Measurements from ENCODE around the gene SORBS1.

Gene SORBS1

GRCh38 chr10:95304463-95304862, 256.7 kb downstream of the SORBS1 start:
- Histone ChIP-seq H3K23ac (ENCODE audit: low read length) (no peak overlapping the region), H3K27ac (ENCODE audit: low read depth, low read length) (no peak overlapping the region), H3K9ac (ENCODE audit: low read length) (no peak overlapping the region), H4K91ac (ENCODE audit: low read depth, low read length) (no peak overlapping the region), H3K79me1 (ENCODE audit: low read length) (no peaks in the 10 kb centered on the region), H3K4me2 (ENCODE audit: low read length) (no peak overlapping the region), H4K12ac (ENCODE audit: low read depth, low read length) (no peak overlapping the region), H3K4me3 (ENCODE audit: low read depth, low read length) (no peak overlapping the region), H3K4me1 (ENCODE audit: control insufficient read depth in 1 of 2, insufficient read depth in 2 of 2, low read length in 2 of 2) (peaks cover 0 to 10% of the 10 kb centered on the region in 2 experiments), H3K79me2 (ENCODE audit: control insufficient read depth, insufficient read depth, low read length, poor library complexity) (no peaks in the 10 kb centered on the region), H2BK5ac (ENCODE audit: low read depth, low read length, poor library complexity) (no peak overlapping the region), H3K36me3 (ENCODE audit: control insufficient read depth in 1 of 2, insufficient read depth in 2 of 2, low read length in 2 of 2) (no peaks in the 10 kb centered on the region), H3K4ac (ENCODE audit: low read depth, low read length) (no peak overlapping the region), H3K18ac (ENCODE audit: low read length) (no peak overlapping the region), H3K9me3 (ENCODE audit: insufficient read depth, low read depth, low read length) (peaks cover 1% of the 10 kb centered on the region), H2AK5ac (ENCODE audit: low read length) (no peak overlapping the region), H3K14ac (ENCODE audit: low read length) (no peak overlapping the region), H3K27me3 (ENCODE audit: insufficient read depth, low read length) (no peaks in the 10 kb centered on the region), H2AFZ (ENCODE audit: insufficient read depth, low read length, poor library complexity) (no peak overlapping the region), H2BK12ac (ENCODE audit: low read length) (no peak overlapping the region), H2BK120ac (ENCODE audit: insufficient read depth, low read length, poor library complexity) (no peak overlapping the region), H4K8ac (ENCODE audit: low read depth, low read length) (no peak overlapping the region)
- no peak for DNase-seq
- no CpG with 5 or more reads among the region's 4 CpGs for whole genome bisulfite sequencing (ENCODE audit: extremely low coverage, insufficient coverage, insufficient read length)

DNA sequence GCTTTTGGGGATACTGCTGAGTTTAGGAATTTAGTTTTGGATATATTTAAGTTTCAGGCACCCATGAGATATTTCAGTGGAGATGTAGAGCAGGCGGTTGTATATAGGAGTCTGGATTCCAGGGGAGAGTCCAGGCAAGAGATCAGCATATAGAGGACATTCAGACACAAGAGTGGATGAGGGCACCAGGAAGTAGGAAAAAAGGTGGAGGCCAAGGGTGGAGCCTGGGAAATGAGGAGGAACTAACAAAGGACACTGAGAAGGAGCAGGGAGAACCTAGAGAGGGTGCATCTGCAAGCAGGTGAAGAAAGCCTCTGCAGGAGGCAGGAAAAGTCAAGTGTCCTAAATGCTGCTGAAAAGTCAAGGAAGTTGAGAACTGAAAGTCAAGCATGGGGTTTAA, 257.2 kb downstream of the SORBS1 start:
- DNase-seq, result no peak
- Histone ChIP-seq H3K18ac (ENCODE audit: low read length) (no peak overlapping the region), H3K27me3 (ENCODE audit: insufficient read depth, low read length) (no peaks in the 10 kb centered on the region), H3K4me2 (ENCODE audit: low read length) (no peak overlapping the region), H4K12ac (ENCODE audit: low read depth, low read length) (no peak overlapping the region), H3K4ac (ENCODE audit: low read depth, low read length) (no peak overlapping the region), H2BK12ac (ENCODE audit: low read length) (no peak overlapping the region), H3K4me3 (ENCODE audit: low read depth, low read length) (no peak overlapping the region), H2AFZ (ENCODE audit: insufficient read depth, low read length, poor library complexity) (no peak overlapping the region), H3K79me1 (ENCODE audit: low read length) (no peaks in the 10 kb centered on the region), H2BK5ac (ENCODE audit: low read depth, low read length, poor library complexity) (no peak overlapping the region), H2BK120ac (ENCODE audit: insufficient read depth, low read length, poor library complexity) (no peak overlapping the region), H2AK5ac (ENCODE audit: low read length) (no peak overlapping the region), H3K14ac (ENCODE audit: low read length) (no peak overlapping the region), H3K9ac (ENCODE audit: low read length) (no peak overlapping the region), H4K91ac (ENCODE audit: low read depth, low read length) (no peak overlapping the region), H3K36me3 (ENCODE audit: control insufficient read depth in 1 of 2, insufficient read depth in 2 of 2, low read length in 2 of 2) (no peaks in the 10 kb centered on the region), H3K27ac (ENCODE audit: low read depth, low read length) (no peak overlapping the region), H3K23ac (ENCODE audit: low read length) (no peak overlapping the region), H3K9me3 (ENCODE audit: insufficient read depth, low read depth, low read length) (peaks cover 1% of the 10 kb centered on the region), H3K4me1 (ENCODE audit: control insufficient read depth in 1 of 2, insufficient read depth in 2 of 2, low read length in 2 of 2) (peaks cover 0 to 7% of the 10 kb centered on the region in 2 experiments), H3K79me2 (ENCODE audit: control insufficient read depth, insufficient read depth, low read length, poor library complexity) (no peaks in the 10 kb centered on the region), H4K8ac (ENCODE audit: low read depth, low read length) (no peak overlapping the region)
- WGBS (ENCODE audit: extremely low coverage, insufficient coverage, insufficient read length), result no CpG with 5 or more reads among the region's 1 CpG

DNA sequence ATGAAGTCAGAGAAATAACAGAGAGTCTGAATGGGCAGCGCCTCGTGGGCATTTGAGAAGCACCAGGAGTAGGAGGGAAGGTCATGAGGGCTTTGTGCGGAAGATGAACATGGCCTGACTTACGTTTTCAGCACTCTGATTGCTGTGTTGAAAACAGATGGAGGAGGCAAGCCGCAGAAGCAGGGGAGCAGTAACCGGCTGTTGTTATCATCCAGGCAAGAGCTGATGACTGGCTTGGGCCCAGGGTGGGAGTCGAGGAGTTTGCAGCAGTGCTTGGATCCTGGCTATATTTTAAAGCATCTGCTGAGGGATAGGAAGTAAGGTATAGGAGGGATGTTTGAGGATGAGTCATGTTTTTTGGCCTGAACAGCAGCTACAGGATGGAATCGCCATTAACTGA, 257.6 kb downstream of the SORBS1 start:
- Histone ChIP-seq H2BK120ac (ENCODE audit: insufficient read depth, low read length, poor library complexity) (no peak overlapping the region), H3K9ac (ENCODE audit: low read length) (no peak overlapping the region), H3K14ac (ENCODE audit: low read length) (no peak overlapping the region), H2BK5ac (ENCODE audit: low read depth, low read length, poor library complexity) (no peak overlapping the region), H2AK5ac (ENCODE audit: low read length) (no peak overlapping the region), H3K4ac (ENCODE audit: low read depth, low read length) (no peak overlapping the region), H3K27ac (ENCODE audit: low read depth, low read length) (no peak overlapping the region), H2BK12ac (ENCODE audit: low read length) (peak overlapping the region; percentile 2), H3K27me3 (ENCODE audit: insufficient read depth, low read length) (no peaks in the 10 kb centered on the region), H3K4me1 (ENCODE audit: control insufficient read depth in 1 of 2, insufficient read depth in 2 of 2, low read length in 2 of 2) (peaks cover 0 to 5% of the 10 kb centered on the region in 2 experiments), H3K79me1 (ENCODE audit: low read length) (no peaks in the 10 kb centered on the region), H3K79me2 (ENCODE audit: control insufficient read depth, insufficient read depth, low read length, poor library complexity) (no peaks in the 10 kb centered on the region), H2AFZ (ENCODE audit: insufficient read depth, low read length, poor library complexity) (no peak overlapping the region), H3K4me3 (ENCODE audit: low read depth, low read length) (peak overlapping the region; percentile 12), H3K18ac (ENCODE audit: low read length) (no peak overlapping the region), H3K36me3 (ENCODE audit: control insufficient read depth in 1 of 2, insufficient read depth in 2 of 2, low read length in 2 of 2) (no peaks in the 10 kb centered on the region), H4K91ac (ENCODE audit: low read depth, low read length) (no peak overlapping the region), H3K4me2 (ENCODE audit: low read length) (no peak overlapping the region), H4K8ac (ENCODE audit: low read depth, low read length) (no peak overlapping the region), H4K12ac (ENCODE audit: low read depth, low read length) (no peak overlapping the region), H3K23ac (ENCODE audit: low read length) (no peak overlapping the region), H3K9me3 (ENCODE audit: insufficient read depth, low read depth, low read length) (peaks cover 1% of the 10 kb centered on the region)
- DNase-seq, result no peak
- no CpG with 5 or more reads among the region's 8 CpGs for WGBS (ENCODE audit: extremely low coverage, insufficient coverage, insufficient read length)

GRCh38 chr10:95300022-95300539, 261.1 kb downstream of the SORBS1 start:
- no peak overlapping the region for H2AFZ ChIP-seq (ENCODE audit: insufficient read depth, low read length, poor library complexity)

More at GRCh38 chr10:95300022-95300539, 261.1 kb downstream of the SORBS1 start:
- Histone ChIP-seq H4K12ac (ENCODE audit: low read depth, low read length) (no peak overlapping the region), H2BK5ac (ENCODE audit: low read depth, low read length, poor library complexity) (no peak overlapping the region), H3K27ac (ENCODE audit: low read depth, low read length) (no peak overlapping the region), H3K36me3 (ENCODE audit: control insufficient read depth in 1 of 2, insufficient read depth in 2 of 2, low read length in 2 of 2) (no peaks in the 10 kb centered on the region), H3K23ac (ENCODE audit: low read length) (no peak overlapping the region), H2BK12ac (ENCODE audit: low read length) (no peak overlapping the region), H2AK5ac (ENCODE audit: low read length) (no peak overlapping the region), H3K4me2 (ENCODE audit: low read length) (no peak overlapping the region), H3K9me3 (ENCODE audit: insufficient read depth, low read depth, low read length) (no peaks in the 10 kb centered on the region), H4K91ac (ENCODE audit: low read depth, low read length) (no peak overlapping the region), H3K27me3 (ENCODE audit: insufficient read depth, low read length) (no peaks in the 10 kb centered on the region), H3K18ac (ENCODE audit: low read length) (no peak overlapping the region), H3K9ac (ENCODE audit: low read length) (no peak overlapping the region), H3K4ac (ENCODE audit: low read depth, low read length) (no peak overlapping the region), H3K4me3 (ENCODE audit: low read depth, low read length) (no peak overlapping the region), H3K4me1 (ENCODE audit: control insufficient read depth in 1 of 2, insufficient read depth in 2 of 2, low read length in 2 of 2) (peaks cover 8 to 10% of the 10 kb centered on the region in 2 experiments), H3K14ac (ENCODE audit: low read length) (no peak overlapping the region), H3K79me2 (ENCODE audit: control insufficient read depth, insufficient read depth, low read length, poor library complexity) (no peaks in the 10 kb centered on the region), H3K79me1 (ENCODE audit: low read length) (peaks cover 8% of the 10 kb centered on the region), H4K8ac (ENCODE audit: low read depth, low read length) (no peak overlapping the region), H2BK120ac (ENCODE audit: insufficient read depth, low read length, poor library complexity) (no peak overlapping the region)
- no peak for DNase-seq
- no CpG with 5 or more reads among the region's 3 CpGs for WGBS (ENCODE audit: extremely low coverage, insufficient coverage, insufficient read length)

Data from trophoblast cell (in vitro differentiated cells and primary cell).